Left lobe of liver (tissue), 2 donors: ENCODE results near the gene RSAD2. TPM values are rescaled to one million over a fixed set of nuclear protein-coding genes. Genes with fewer than 3 reads are reported as not detected.
"Not testable (repeated sequence)": the region's sequence is repeated elsewhere in the genome, so short reads cannot be mapped to it uniquely, and the experiment has no call there.

ENCODE experiments used
- ATAC-seq: fragments of 200-7000 bp; cut with Tn5 transposase; one replicate; pipeline ENCODE4 v1.9.1; 2020; ENCODE audit warnings: mild to moderate bottlenecking, moderate library complexity
- DNase-seq: peaks from one replicate; pipeline ENCODE4 v3.0.0-alpha.2; 2020; ENCODE audit warnings: low spot score
- total RNA-seq: library from RNA; stranded (reverse); gene quantifications from one replicate; pipeline ENCODE4 v1.2.1, GENCODE V29; 2021
- donor health status: DM: no; HTN: no; CAD: no; lungs with moderate emphysema.
- donor health status: DM: no; HTN: yes; CAD: no.

RSAD2 gene
- total RNA-seq, 1 donor from 2014 or later: 1.6 TPM

GRCh38 chr2:6923319-6923718 is 45.7 kb downstream of the RSAD2 start:
- DNase-seq (no peak), ATAC-seq (no peak)

GRCh38 chr2:6924101-6924923 is 46.7 kb downstream of the RSAD2 start:
- no peak for ATAC-seq
- DNase-seq: no peak

DNA sequence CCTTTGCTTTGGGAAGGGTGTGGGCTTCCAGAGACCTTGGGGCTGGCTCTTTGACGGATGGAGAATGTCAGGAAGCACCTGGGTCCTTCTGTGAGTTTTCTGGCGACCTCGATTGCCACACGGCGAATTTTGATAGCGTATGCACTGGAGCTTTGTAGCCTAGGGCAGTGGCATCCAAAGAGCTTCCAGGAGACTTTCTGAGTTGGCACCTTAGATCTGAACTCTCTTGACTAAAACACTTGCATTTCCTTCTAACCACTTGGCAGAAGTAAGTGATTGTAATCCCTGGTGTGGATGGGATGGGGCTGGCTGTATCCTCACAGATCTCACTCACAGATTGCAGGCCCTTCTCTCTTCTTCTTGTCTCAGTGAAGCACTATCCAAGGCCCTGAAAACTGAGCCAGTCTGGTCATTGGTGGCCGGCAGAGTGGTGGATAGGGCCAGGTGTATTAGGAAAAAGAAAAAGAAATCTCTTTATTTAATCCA is 47.4 kb downstream of the RSAD2 start:
- ATAC-seq (no peak), DNase-seq (no peak)

DNA sequence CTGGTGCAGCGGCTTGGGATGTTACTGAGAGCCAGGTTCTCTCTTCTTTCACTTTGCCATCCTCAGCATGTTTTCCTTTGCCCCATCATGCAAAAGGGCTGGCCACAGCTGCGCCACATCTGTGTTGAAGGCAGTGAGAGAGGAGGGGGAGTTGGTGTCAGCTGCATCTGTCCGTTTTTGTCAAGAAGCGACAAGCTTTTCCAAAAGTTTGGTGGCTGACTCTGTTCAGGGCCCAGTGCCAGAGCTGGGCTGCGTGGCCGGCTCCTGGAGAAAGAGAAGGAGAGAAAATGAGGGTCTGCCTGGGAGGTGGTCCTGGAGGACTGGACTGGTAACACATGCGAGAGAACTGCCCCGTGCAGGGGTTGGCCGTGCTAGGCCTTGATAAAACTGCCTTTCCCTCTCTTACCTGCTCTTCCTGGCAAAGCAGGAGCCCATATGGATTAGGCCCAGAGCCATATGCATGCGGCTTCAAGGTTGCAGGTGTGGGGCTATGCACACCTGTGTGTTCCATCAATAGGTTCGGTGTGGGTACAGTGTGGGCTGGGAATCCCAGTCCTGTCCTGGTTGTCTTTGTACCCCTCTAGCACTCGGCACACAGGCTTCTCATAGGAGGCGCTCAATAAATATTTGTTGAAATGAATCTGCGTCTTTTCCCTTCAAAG is 48.6 kb downstream of the RSAD2 start:
- ATAC-seq: no peak
- no peak for DNase-seq

DNA sequence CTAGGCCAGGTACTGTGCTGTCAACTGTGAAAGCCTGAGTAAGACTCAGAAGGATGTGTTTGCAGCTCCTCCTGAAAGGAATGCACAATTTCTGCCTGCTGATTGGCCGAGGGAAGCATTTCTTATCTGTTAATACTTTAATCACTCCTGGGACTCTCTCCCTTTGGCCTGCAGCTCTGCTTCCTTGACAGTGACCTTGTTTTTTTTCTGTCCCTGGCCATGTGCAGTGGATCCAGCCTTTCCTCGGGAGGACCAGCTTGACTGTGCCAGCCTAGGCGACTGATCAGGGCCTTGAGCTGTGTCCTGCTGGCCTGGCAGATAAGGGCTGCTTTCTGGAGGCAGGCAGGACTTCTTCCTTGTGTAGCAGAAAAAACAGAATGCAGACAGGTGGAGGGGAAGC is 49.6 kb downstream of the RSAD2 start:
- no peak for ATAC-seq
- DNase-seq: no peak

DNA sequence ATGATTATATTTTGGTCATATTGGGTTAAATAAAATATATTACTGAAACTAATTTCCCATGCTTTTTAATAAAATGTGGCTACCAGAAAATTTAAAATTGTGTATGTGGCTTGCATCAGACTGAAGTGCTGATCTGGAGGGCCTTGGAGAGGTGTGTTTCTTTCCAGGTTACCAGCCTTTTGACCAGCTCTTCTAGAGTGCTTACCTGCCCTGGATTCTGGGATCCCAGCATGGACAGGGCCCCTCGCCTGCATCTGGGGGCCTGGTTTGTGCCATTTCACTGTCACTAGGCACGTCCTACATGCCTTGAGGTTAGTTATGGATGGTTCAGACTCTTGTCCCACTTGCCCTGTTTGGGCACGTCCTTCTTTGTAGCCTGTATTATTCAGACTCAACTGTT is 50.2 kb downstream of the RSAD2 start:
- DNase-seq (no peak), ATAC-seq (no peak)

GRCh38 chr2:6928452-6928851 is 50.9 kb downstream of the RSAD2 start:
- DNase-seq (no peak), ATAC-seq (no peak)

GRCh38 chr2:6929196-6929819 is 51.7 kb downstream of the RSAD2 start:
- DNase-seq (no peak), ATAC-seq (no peak)

- DNase-seq (no peak), ATAC-seq (no peak)
Observed at GRCh38 chr2:6930923-6931647, 53.5 kb downstream of the RSAD2 start.

DNA sequence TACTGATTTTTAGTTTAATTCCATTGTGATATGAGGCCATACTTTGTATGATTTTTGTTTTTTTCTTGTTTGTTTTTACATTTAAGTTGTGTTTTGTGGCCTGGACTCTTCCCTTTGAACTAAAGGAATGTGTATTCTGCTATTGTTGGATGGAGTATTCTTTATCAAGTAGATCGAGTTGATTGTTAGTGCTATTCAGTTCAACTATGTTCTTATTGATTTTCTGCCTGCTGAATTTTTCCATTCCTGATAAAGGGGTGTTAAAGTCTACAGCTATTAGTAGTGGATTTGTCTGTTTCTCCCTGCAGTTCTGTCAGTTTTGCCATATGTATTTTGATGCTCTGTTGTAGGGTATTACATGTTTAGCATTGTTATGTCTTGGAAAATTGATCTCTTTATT is 54.2 kb downstream of the RSAD2 start:
- DNase-seq (no peak), ATAC-seq (no peak)

GRCh38 chr2:6932206-6932605 is 54.6 kb downstream of the RSAD2 start:
- DNase-seq: no peak

DNA sequence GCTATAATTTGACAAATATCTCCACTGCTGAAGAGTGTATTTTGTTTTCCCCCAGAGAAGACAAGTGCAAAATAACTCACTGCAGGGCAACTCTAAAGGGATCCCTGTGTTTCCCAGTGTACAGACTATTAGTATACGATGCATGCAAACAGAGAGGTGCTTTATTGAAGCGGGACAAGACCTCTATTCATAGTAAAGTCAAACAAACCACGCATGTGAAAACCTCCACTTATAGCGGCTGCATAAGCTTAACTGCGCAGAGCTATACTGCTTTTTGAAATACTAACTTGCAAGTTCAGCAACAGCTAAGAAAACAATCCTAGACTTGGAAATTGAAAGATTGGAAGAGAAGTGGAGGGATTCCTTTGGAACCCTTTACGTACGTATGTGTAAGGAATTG is 55.3 kb downstream of the RSAD2 start:
- DNase-seq (no peak), ATAC-seq (no peak)

More at GRCh38 chr2:6932206-6932605, 54.6 kb downstream of the RSAD2 start:
- no peak for ATAC-seq

DNA sequence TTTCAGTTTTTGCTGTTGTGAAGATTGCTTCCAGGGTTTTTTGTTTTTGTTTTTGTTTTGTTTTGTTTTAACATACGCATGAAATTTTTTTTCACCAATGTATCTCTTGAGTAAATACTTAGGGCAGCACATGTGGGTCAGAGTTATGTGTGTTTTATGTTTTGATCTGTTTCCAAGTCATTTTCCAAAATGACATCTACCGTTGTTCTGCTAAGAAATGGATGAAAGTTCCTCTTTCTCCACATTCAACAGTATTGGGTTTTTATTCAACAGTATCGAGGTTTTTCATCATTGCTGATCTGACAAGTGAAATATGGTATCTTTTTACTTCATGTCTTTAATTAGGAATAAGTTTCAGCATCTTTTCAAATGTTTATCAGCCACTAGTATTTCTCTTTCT is 56.3 kb downstream of the RSAD2 start:
- ATAC-seq: no peak
- no peak for DNase-seq

GRCh38 chr2:6934345-6934744 is 56.8 kb downstream of the RSAD2 start:
- ATAC-seq: no peak
- DNase-seq: no peak

GRCh38 chr2:6934758-6935651 is 57.4 kb downstream of the RSAD2 start:
- ATAC-seq: no peak
- DNase-seq: no peak

DNA sequence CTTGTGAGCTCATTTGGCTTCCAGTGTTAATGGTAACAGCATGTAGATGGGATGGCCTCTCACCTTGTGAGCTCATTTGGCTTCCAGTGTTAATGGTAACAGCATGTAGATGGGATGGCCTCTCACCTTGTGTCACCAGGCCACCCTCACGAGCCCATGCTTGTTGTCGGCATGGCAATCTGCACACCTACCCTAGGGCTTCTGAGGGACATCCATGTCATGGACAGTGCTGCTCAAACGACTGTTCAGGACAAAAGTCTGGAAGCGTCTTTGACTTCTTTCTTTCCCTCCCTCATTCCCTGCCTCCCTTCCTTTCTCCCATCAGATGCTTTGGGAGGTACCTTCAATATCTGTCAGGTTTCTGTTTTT is 58.1 kb downstream of the RSAD2 start:
- DNase-seq, ATAC-seq: not testable (repeated sequence)

DNA sequence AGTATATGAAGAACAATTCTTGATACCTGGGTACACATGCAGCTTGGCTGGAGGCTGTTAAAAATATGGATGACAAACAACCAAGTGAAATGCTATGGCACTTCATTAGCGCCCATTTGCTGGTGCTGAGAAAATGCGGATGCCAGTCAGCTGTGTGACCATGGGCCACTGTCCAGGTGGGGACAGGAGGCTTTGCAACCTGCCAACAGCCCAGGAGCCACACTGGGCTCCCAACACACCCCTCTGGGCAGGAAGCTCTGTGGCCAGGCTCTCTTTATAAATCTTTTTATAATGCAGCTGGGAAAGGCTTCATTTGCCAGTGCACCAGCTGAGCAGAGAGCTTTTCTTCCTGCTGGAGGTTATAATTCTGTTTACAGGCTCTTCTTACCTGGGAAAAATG is 59.6 kb downstream of the RSAD2 start:
- DNase-seq (no peak), ATAC-seq (no peak)

GRCh38 chr2:6937582-6937981 is 60.0 kb downstream of the RSAD2 start:
- no peak for ATAC-seq
- DNase-seq: no peak

- no peak for ATAC-seq
- no peak for DNase-seq
Observed at GRCh38 chr2:6939071-6939470, 61.5 kb downstream of the RSAD2 start.

DNA sequence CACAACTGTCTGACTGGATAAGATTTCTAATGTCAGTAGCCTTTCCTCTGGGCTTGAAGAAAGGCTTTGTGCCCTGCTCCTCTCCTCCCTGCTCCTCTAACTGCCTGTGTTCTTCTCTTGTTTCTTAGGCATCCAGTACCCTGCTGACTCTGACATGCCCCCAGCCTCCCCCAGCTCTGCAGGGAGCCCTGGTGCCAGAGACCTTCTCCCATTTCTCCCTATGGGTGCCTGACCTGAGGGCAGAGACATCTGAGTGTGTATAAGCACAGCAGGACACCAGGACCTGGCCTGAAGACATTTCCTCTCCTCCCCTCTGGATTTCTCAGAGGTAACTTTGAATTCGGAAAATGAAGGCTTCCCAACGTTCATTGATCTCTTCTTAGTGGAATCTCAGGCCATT is 63.2 kb downstream of the RSAD2 start:
- no peak for ATAC-seq
- no peak for DNase-seq
